Fibroblast of skin of right biceps (primary cell): ENCODE results near the gene SERTAD1.

Experiments
- DNase-seq: peaks from one replicate; pipeline ENCODE4 v3.0.0-alpha.2; 2013

SERTAD1 gene

GRCh38 chr19:40398417-40399131 lies 27.2 kb downstream of the SERTAD1 start:
- DNase-seq: peak; percentile 46

- no peak for DNase-seq
Measured at GRCh38 chr19:40397568-40397906, 28.3 kb downstream of the SERTAD1 start.

GRCh38 chr19:40396886-40397567 lies 28.8 kb downstream of the SERTAD1 start:
- no peak for DNase-seq

GRCh38 chr19:40395956-40396355 lies 29.8 kb downstream of the SERTAD1 start:
- no peak for DNase-seq

GRCh38 chr19:40394816-40395210 lies 31.0 kb downstream of the SERTAD1 start:
- no peak for DNase-seq

- no peak for DNase-seq
Measured at GRCh38 chr19:40393894-40394815, 31.6 kb downstream of the SERTAD1 start.

GRCh38 chr19:40392894-40393517 lies 32.8 kb downstream of the SERTAD1 start:
- DNase-seq: no peak

- no peak for DNase-seq
Measured at GRCh38 chr19:40392123-40392522, 33.7 kb downstream of the SERTAD1 start.

GRCh38 chr19:40390084-40390742 lies 35.6 kb downstream of the SERTAD1 start, which contains the start of gene HIPK4:
Gene HIPK4 (minus strand): TSS chr19:40390181. CDS start chr19:40389902, 279 bp downstream.
- DNase-seq: no peak

GRCh38 chr19:40389404-40390083 lies 36.2 kb downstream of the SERTAD1 start:
- DNase-seq: no peak

GRCh38 chr19:40388481-40388880 lies 37.3 kb downstream of the SERTAD1 start:
- no peak for DNase-seq

- DNase-seq: no peak
Measured at GRCh38 chr19:40387155-40387554, 38.6 kb downstream of the SERTAD1 start.

- no peak for DNase-seq
Measured at GRCh38 chr19:40383668-40384248, 42.0 kb downstream of the SERTAD1 start.

GRCh38 chr19:40381321-40381720 lies 44.5 kb downstream of the SERTAD1 start:
- DNase-seq: no peak

GRCh38 chr19:40380199-40381037 lies 45.4 kb downstream of the SERTAD1 start:
- no peak for DNase-seq

- DNase-seq: no peak
Measured at GRCh38 chr19:40379446-40380198, 46.2 kb downstream of the SERTAD1 start.

- DNase-seq: no peak
Measured at GRCh38 chr19:40378509-40378908, 47.3 kb downstream of the SERTAD1 start.

- no peak for DNase-seq
Measured at GRCh38 chr19:40377876-40378385, 47.9 kb downstream of the SERTAD1 start.

GRCh38 chr19:40376286-40376862 lies 49.4 kb downstream of the SERTAD1 start:
- no peak for DNase-seq
